Astrocyte (in vitro differentiated cells and primary cell): ENCODE data around the gene KRTAP27-1.
A peak's percentile ranks its signal among the peaks of the same experiment; 100 is the strongest.

Experiments used
- EZH2 ChIP-seq: IDR thresholded peaks from 2 replicates; pipeline ENCODE4 v1.6.1; 2012; ENCODE audit warnings: mild to moderate bottlenecking, low read length, inconsistent platforms; ENCODE audit not compliant: insufficient read depth
- TF ChIP-seq, protein P1 (sequence below): IDR thresholded peaks from 2 replicates; pipeline ENCODE4 v1.5.1; 2011; ENCODE audit warnings: low read depth, mild to moderate bottlenecking, inconsistent platforms, low read length, moderate library complexity; ENCODE audit not compliant: insufficient read depth

- TF ChIP-seq, protein P1, sequence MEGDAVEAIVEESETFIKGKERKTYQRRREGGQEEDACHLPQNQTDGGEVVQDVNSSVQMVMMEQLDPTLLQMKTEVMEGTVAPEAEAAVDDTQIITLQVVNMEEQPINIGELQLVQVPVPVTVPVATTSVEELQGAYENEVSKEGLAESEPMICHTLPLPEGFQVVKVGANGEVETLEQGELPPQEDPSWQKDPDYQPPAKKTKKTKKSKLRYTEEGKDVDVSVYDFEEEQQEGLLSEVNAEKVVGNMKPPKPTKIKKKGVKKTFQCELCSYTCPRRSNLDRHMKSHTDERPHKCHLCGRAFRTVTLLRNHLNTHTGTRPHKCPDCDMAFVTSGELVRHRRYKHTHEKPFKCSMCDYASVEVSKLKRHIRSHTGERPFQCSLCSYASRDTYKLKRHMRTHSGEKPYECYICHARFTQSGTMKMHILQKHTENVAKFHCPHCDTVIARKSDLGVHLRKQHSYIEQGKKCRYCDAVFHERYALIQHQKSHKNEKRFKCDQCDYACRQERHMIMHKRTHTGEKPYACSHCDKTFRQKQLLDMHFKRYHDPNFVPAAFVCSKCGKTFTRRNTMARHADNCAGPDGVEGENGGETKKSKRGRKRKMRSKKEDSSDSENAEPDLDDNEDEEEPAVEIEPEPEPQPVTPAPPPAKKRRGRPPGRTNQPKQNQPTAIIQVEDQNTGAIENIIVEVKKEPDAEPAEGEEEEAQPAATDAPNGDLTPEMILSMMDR: peak; percentile 93
- TF ChIP-seq EZH2: no peak
These were observed 3.5 kb upstream of the KRTAP27-1 start for GRCh38 chr21:30340714-30341573.
